Stimulated activated CD4-positive, alpha-beta T cell treated with anti-CD3 and anti-CD28 coated beads, Interleukin-15, amount 100 ng/mL, for 24 hours (primary cell): ENCODE measurements around the gene AFF1.

Source experiments
- DNase-seq: peaks from one replicate; pipeline ENCODE4 v3.0.0-alpha.2; 2020

AFF1 gene

GRCh38 chr4:86950831-86951525 lies 16.2 kb downstream of the AFF1 start:
- DNase-seq = no peak

GRCh38 chr4:86955888-86956451 lies 21.2 kb downstream of the AFF1 start:
- DNase-seq = no peak

GRCh38 chr4:86957215-86957614 lies 22.4 kb downstream of the AFF1 start:
- DNase-seq = no peak

DNA sequence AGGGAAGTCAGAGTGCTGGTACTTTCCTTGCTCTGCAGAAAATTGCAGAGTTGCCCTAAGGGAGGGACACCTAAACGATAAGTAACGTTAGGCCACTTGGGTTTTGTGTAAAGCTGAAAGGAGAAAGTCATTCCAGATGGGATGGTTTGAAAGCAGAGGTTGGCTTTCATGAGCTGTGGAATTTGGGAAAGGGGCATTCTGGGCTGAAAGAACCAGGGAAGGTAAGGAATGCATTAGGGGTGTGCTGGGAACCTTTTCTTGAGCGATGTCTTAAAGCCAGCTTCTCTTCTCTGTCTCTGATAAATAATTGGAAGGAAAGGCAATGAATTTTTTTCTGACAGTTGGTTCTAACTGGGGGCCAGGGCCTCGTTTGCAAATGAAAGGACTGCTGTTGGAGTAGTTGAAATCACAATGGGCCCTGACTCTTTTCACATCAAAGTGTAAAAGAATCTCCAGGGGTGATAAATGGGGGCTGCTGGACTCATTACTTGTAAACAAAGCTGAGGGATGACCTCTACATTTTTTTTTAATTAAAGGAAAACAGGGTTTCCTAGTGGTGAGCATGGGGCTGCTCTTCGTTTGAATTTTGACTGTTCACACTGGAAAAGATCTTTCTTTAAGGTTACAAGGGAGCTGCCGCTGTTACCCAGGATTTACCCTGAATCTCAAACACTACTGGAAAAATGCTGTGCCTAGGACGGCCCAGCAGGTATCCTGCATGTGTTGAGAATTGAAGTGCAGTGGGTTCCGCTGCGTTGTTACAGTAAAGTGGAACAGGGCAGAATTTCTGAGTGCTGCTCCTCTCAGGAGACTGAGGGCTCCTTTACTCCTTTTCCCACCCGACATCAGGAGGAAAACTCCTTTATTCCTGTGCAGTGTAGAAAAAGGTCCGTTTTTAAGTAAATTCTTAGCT lies 25.0 kb downstream of the AFF1 start:
- DNase-seq = no peak

DNA sequence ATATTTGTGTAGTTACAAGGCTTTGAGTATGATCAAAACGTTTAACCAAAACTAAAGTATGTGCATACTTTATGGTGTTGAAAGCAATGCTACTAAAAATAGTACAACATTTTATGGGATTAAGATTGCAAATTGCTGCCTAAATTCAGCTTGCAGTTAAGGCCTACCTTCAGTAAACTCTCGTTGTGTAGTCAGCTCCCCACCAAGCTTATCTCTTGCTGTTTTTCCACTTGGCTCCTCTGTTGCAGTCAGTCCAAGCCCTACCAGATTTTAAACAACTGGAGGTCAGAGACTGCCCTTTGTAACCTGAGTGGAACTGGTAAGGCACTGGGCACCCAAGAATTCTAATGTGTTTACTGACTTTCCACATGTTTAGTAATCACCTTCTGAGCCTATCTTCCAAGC lies 25.7 kb downstream of the AFF1 start:
- no peak for DNase-seq

DNA sequence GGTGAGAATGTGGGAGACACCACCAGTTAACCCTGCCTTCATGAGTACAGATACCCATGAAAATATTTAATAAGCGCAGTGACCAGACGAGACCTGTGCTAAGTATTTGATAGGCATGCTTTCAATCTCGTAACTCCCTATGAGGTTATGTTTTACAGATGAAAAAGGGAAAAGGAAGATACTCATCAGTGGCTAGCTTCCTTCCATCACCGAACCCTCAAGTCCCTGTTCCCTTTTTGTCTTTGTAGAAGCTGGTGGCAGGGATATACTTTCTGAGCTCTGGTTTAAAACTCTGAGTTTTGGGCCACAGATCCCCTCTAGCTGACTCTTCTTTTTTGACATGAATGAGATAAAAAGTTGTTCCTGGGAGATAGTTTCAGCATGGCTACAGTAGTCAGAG lies 26.3 kb downstream of the AFF1 start:
- DNase-seq = no peak

GRCh38 chr4:86961605-86962295 lies 26.9 kb downstream of the AFF1 start:
- DNase-seq = no peak

- no peak for DNase-seq
Measured at GRCh38 chr4:86963697-86964096, 28.9 kb downstream of the AFF1 start.

DNA sequence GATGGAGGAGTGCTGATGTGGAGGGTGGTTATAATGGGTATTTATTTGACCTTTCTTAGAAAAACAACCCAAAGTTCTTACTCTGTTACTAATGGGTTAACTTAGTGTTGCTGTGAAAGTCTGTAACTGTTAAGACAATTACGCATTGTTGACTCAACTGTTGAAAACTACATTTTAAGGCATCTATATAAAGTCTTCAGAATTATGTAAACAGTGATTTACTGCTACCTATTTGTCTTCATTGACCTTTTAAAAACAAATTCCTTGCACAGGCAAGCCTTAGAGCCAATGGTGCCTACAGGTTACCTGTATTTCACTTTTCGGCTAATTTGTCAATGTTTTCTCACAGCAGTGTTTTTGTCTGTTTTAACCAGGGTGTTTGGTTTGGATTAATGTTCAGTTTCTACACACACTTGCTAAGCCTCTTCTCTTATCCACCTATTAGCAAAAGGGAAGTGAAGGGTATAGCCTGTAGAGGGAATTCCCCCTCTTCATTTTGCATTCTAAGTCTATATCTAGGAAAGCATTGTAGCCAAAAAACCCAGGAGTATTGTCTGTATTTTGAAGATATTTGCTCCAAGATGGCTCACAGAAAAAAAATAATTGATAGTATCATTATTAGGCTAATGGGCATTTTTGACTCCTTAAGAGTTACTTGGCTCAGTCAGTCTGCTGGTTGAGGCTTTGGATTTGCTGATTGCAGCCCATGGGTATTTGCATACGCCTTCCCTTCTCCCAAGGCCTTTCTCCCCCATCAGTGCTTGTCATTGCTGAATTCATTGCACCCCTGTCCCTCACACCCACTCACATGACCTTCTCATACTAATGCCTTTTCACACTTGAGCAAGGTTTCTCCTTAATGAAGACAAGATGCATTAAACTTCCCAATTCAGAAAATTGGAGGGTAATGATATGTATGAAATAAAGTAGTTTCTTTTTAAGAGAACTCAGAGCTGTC lies 30.5 kb downstream of the AFF1 start:
- DNase-seq = no peak

DNA sequence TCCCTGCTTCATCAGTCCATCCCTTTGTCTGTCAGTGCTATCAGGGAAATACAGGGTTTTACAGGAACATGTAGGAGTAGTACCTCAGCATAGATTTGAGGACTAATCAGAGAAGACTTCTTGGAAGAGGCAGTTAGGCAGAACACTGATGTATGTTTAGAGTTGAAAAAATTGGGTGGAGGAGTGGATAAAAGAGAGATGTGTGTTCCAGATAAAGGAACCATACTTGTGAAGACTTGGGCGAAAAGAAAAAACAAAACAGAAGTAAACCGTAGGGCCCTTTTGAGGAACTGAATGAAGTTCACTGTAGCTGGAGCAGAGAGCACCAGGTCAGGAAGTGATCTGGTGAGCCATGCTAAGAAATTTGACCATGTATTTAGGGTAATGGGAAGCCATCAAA lies 32.3 kb downstream of the AFF1 start:
- no peak for DNase-seq

DNA sequence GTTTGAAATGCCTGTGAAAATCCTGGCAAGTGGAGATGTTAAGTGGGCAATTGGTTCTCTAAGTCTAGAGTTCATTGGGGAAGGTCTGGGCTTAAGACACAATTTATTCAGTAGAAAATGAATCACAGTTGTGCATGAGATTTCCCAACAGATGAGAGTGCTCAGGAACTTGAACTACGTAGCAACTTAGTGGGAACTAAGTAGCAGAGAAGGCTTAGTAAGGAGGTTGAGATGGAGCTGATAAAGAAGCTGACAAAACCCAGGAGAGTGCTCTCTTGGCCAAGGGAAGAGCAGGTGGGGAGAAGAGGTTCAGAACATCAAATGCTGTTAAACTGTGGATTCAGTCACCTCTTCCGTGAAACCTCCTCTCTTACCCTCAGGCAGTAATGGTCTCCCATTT lies 33.0 kb downstream of the AFF1 start:
- DNase-seq = no peak

DNA sequence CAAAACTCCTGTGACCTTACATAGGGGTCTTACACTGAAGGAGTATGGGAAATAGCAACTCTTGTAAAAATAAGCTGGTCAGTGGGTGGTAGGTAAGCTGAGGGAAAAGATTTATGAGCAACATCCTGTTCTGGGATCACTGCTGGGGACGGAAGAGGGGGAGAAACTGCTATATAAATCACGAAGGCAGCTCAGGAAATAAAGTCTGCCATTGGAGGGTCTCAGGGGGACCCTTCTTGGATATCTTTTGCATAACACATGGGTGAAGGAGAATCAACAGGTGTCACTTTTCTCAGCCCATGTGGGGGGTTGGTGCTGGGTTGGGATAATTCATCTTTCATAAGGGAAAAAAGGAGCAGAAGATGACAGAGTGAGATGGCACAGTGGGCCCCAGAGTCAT lies 33.7 kb downstream of the AFF1 start:
- DNase-seq = no peak

GRCh38 chr4:86970447-86971354 lies 35.9 kb downstream of the AFF1 start:
- no peak for DNase-seq

DNA sequence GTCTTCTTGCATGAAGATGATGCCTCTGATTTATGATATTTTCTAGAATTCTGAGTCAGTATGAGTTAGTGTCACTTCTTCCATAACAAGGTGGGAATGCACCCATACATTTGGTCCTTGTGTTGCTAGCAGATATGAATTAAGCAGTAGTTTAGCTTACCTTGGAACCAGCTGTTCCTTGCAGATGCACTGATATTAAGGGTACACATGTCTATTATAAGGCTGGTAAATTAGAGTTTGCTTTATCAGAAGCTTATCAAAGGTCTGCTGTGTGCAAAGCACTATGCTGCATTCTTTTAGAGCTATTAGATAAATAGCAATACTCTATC lies 36.5 kb downstream of the AFF1 start:
- DNase-seq = no peak

DNA sequence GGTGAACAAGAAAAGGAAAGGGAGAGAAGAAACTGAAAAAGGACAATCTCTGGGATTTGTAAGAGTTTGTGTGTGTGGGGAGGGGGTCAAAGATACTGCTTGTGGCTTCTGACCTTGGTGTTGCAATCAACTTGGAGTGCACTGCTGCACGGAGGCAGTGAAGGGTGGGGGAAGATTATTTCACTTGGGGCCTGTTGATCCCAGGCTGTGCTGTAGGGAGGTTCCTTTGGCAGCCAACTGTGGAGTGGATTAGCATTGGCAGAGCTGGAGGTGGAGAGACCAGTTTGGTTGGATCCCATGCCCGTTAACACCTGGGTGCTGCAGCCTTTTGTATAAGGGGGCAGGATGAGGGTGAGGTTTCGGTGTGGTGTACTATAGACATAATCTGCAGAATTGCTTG lies 38.2 kb downstream of the AFF1 start:
- no peak for DNase-seq

DNA sequence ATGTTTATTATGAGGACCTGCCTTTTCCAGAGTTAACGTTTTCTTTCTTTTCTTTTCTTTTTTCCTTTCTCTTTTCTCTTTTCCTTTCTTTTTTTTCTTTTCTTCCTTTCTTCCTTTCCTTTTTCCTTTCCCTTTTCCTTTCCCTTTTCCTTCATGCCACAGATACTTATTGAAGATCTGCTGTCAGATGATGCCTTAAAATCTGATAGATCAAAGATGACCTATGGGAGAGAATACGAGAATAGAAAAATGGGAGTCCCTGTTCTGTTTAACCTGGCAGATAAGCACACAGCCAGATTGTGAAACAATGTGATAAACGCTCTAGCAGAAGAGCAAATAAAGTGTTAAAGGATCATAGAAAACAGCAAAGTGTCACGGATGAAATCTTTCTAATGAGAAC lies 38.9 kb downstream of the AFF1 start:
- no peak for DNase-seq

DNA sequence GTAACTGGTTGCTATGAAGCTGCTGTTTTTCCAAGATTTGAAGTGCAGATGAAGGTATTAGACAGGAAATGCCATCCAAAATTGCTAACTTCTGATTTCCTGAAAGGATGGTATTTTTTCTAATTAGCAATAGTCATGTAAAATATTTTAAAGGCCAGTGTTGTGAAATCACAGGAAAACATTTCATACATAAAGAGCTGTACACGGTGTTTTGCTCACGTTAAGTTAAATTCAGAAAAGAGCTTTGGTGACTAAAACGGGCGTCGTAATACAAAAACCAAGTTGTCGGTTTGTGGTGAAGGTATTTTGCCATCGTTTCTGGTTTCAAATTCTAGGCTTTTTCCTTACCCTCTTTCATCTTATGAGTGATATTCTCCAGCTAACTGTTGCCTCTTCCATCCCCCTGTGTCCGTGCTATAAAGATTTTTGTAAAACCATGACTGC lies 39.8 kb downstream of the AFF1 start:
- DNase-seq = no peak

DNA sequence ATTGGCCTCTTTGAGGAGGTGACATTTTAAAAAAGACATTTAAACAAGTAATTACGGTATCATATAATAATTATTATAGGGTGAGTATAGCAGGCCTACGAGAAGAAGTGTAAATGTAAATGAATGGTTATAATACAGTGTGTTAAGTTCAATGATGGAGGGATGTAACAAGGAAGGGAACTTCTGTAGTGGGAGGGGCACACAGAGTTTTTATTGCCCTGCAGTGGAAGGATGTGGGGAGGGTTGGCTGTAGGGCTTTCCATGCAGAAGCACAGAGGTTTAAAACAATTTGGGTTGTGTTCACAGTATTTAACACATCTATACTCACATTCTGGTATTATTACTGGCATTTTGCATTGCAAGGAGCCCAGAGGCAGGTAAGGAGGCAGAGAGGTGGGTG lies 41.1 kb downstream of the AFF1 start:
- no peak for DNase-seq

DNA sequence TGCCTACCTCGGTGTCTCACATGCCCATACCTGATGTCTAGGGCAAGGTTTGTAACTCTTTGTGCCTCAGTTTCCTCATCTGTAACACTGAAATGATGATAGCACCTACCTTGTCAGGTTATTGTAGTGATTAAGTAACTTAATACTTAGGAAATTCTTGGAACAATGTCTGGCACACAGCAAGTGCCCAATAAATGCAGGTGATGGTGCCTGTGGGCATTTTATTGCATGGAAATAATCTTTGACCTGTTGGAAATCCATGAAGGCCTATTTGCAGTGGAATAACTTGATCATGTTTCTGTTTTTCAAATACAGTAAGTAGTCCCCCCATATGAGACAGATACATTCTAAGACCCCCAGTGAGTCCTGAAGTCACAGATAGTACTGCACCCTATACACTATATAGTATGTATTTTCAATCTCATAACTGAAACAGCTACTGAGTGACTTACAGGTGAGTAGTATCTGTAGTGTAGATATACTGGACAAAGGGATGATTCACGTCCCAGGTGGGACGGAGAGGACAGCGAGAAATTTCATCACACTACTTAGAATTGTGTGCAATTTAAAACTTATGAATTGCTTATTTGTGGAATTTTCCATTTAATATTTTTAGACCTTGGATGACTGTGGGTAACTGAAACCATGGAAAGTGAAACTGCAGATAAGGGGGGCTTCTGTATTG lies 42.1 kb downstream of the AFF1 start:
- DNase-seq = no peak

- peak; percentile 22 for DNase-seq
Measured at GRCh38 chr4:86977621-86978184, 42.9 kb downstream of the AFF1 start.
